HT-29 (cell line): ENCODE measurements around the gene ZFAND3. TPM values are rescaled to one million over a fixed set of nuclear protein-coding genes. Genes with fewer than 3 reads are reported as not detected.
A peak's percentile ranks its signal among the peaks of the same experiment; 100 is the strongest.

Source experiments
- DNase-seq: peaks from one replicate; pipeline ENCODE4 v3.0.0-alpha.2; 2015; ENCODE audit warnings: low spot score
- total RNA-seq: library from RNA; depleted of rRNA; stranded (reverse); fragments of >200 nt; shearing (Covaris generic); gene quantifications from 2 replicates; pipeline ENCODE4 v1.2.3, GENCODE V29; 2014

The ZFAND3 gene
- total RNA-seq, 1 experiment from 2014 or later, result 19.6 TPM

GRCh38 chr6:38152620-38153019 lies 333.1 kb downstream of the ZFAND3 start:
- no peak for DNase-seq

- no peak for DNase-seq
Measured at GRCh38 chr6:38153076-38153797, 333.7 kb downstream of the ZFAND3 start.

DNA sequence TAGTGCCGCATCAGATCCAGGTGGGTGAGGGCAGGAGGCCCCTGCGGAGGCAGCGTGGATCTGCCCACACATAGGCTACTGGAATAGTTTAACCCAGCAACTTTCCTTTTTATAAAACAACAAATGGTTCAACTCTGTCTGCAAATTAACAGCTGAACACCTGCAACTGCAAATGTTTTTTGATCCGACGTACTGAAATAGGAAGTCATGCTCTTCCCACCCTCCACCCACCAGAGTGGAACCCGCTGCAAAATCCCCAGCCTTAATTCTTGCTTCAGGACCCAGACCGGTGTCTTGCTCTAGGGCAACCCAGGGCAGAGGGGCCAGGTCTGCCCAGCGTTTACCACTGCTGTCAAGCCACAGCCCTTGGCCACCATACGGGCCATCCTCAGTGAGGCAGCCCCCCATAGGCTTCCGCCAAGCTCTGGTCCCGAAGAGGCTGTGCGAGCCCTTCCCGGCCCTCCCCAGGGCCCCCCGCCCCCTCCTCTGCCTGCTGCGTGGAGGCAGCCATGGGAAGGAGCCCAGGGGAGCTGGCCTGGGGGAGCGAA lies 334.3 kb downstream of the ZFAND3 start:
- DNase-seq, result no peak

- no peak for DNase-seq
Measured at GRCh38 chr6:38154731-38155130, 335.2 kb downstream of the ZFAND3 start.

GRCh38 chr6:38155144-38155543 lies 335.6 kb downstream of the ZFAND3 start:
- peak; percentile 6 for DNase-seq

DNA sequence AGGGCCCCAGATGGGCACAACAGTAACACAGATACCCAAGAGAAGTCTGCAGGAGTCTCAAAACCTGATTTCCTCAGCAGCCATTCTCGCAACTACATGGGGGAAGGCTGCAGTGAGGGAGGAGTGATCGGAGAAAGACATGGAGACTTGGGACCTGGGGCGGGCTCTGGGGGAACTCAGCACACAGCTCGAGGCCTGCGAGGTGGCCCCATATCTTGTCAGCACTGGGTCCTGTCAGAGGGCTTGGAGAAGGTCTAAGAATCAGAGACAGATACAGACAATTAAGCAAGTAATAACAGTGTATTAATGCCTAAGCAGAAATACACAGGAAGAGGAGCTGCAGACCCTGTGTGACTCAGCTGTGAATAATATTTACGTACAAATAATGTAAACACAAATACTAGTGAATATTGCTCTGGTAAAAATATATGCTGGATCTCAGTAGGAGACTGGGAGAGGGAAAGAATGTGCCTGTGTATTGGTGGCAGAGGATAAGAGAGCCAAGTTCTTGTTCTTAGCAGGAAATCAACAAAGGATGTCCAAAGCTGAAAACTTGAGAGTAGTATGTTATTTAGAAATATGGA lies 336.2 kb downstream of the ZFAND3 start:
- DNase-seq, result no peak

DNA sequence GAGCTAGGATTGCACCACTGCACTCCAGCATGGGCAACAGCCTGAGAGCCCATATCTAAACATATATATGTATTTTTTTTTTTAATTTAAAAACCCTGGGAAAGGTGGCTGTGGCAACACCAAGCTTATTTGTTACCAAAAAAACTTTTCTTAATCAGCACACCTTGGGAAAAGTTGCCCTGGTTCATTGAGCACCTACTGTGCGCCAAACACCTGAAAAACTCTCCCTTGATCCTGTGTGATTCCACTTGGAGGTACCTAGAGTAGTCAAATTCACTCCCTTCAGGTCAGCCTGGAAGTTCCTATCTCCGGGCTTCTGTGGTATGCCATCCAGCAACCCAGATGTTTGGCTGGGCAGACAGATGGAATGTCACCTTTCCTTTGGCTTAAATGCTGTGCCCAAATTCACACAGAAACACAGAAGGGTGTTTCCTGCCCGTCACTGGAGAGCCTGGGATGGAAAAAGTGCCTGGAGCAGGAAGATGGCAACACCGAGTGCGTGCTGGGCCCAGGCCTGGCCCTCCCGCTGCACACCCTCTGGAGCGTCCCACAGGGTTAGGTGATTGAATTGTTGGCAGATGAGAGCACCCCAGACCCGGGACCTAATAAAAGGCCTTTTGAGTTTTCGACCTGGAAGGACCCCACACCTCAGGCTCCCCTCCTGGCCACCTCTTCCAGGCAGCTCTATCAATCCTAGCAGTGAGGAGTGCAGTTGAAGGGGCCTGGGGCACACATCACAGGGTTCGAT lies 337.5 kb downstream of the ZFAND3 start:
- DNase-seq, result no peak

DNA sequence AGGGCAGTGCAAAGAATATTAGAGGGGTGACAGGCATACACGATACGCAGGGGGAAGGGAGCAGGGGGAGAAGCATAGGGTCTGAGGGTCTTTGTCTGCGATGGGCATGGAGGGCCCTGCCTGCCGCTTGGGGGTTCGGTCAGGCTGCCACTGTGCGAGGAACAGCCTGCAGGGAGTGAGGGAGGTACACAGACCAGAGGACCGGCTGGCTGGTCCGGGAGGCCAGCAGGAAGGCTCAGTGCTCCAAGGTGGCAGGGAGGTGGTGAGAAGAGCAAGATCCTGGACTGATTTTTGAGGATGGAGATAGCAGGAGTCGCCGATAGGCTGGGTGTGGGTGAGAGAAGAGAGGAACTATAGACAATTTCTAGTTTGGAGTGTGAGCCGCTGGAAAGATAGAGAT lies 338.4 kb downstream of the ZFAND3 start:
- no peak for DNase-seq

- DNase-seq, result no peak
Measured at GRCh38 chr6:38158762-38159350, 339.3 kb downstream of the ZFAND3 start.

GRCh38 chr6:38159596-38159995 lies 340.1 kb downstream of the ZFAND3 start:
- no peak for DNase-seq

GRCh38 chr6:38160831-38161230 lies 341.3 kb downstream of the ZFAND3 start:
- no peak for DNase-seq

- DNase-seq, result no peak
Measured at GRCh38 chr6:38161331-38161730, 341.8 kb downstream of the ZFAND3 start.

GRCh38 chr6:38161754-38162492 lies 342.4 kb downstream of the ZFAND3 start:
- no peak for DNase-seq

DNA sequence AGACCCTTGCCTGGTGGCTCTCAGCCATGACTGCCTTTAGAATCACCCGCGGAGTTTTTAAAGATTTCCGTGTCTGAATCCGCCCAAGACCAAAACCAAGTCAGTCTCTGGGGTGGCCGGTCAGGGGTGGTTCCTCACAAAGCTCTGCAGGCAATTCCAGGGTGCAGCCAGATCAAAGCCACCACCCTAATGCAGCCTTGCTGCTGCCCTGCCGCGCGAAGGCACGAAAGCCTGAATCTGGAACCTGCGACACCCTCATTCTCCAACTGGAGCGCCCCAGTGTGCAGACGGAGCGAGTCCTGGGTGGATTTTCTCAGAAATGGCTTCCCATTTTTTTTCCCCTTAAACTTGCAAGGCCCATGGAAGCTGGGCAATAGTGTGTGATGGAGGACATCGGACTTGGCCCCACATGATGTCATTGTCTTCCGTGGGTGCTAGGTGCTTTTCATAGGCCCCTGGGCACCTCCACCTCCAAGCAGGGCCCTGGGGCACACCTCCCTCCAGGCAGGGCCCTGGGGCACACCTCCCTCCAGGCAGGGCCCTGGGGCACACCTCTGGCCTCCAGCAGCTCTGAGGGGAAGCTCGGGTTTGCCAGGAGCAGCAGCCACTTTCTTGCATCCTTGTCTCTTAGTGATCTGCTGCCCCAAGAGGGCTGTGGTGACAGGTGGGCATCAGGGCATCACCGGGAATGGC lies 343.1 kb downstream of the ZFAND3 start:
- DNase-seq, result no peak

DNA sequence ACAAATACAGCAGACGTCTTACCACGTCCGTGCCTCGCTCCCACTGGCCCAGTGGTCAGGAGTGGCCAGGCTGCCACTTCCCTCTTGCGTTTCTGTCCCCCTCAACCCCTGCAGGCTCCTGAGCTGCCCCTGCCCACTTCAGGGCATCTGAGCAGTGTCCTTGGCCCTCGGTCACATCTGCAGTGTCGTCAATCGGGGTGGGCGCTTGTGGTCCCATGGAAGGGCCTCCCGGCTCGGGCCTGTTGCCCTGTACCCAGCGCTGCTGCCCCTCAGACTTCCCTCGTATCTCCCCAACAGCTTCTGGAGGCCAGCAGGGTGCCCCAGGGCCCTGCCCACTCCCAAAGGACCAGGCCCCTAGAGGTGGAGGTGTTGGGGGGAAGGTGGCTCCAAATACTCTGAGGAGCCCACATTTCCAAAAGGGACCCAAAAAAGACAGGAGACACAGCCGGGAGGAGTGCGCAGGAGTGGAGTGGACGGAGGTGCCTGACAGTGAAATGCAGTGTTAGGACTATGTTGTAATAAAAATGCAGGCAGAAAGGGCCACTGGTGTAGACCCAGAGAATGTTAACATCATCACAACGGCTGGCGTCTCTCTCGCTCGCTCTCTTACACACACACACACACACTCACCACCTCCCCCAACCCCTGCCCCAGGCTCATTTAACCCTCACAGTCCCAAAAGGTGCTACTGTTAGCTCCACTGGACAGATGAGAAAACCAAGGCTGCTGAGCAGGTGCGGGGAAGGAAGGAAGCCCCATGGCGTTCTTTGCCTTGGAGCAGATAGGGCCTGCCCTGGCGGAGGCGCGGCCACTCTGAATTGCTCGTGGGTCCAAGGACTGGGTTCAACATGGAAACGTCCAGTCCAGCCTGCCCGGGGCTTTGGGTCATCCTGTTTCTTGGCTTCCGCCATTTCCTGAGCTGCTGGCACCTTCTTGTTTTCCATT lies 343.9 kb downstream of the ZFAND3 start:
- DNase-seq, result no peak

GRCh38 chr6:38164131-38164481 lies 344.6 kb downstream of the ZFAND3 start:
- DNase-seq, result peak; percentile 5

DNA sequence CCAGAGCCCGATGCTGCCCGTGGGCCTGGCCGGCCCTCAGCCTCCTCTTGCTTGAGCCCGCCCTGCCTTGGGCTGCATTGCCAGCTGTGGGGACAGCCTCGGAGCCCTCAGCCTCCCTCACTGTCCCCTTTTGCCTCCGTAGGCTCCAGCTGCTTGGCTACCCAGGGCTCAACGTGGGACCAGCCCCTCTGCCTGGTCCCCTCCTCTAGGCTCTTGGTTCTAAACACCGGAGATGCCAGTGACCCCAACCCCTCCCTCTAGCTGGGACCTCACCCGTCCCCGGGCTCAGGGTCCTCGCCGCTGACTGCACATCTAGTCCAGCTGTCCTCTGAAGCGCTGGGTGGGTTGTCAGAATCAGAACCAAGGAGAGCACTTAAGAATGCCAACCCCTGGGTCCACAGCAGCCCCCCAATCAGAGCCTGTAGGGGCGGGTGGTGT lies 345.2 kb downstream of the ZFAND3 start:
- DNase-seq, result no peak

GRCh38 chr6:38166411-38167240 lies 347.1 kb downstream of the ZFAND3 start:
- no peak for DNase-seq

GRCh38 chr6:38167598-38167997 lies 348.1 kb downstream of the ZFAND3 start:
- DNase-seq, result no peak
